Measurements from ENCODE around the gene LCE1B.

DNA sequence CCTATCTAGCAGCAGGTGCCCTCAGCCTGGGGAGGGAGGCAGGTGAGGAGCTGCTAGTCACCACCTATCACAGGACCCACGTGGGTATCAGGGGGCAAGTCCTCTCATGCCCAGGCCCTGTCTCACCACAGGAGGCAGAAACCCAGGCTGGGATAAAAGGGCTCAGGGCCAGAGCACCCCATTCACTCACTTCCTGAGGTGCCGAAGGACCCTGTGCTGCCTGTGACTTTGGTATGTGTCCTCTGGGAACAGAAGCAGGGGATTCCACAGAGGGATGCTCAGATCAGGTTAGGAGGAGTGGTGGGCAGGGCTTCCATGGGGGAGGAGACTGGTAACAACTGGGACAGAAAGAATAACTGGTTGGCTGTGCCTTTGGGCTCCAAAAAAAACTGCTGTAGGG is 25.7 kb upstream of the LCE1B start, which contains the start of gene LCE1E:
- TF ChIP-seq, protein P1, sequence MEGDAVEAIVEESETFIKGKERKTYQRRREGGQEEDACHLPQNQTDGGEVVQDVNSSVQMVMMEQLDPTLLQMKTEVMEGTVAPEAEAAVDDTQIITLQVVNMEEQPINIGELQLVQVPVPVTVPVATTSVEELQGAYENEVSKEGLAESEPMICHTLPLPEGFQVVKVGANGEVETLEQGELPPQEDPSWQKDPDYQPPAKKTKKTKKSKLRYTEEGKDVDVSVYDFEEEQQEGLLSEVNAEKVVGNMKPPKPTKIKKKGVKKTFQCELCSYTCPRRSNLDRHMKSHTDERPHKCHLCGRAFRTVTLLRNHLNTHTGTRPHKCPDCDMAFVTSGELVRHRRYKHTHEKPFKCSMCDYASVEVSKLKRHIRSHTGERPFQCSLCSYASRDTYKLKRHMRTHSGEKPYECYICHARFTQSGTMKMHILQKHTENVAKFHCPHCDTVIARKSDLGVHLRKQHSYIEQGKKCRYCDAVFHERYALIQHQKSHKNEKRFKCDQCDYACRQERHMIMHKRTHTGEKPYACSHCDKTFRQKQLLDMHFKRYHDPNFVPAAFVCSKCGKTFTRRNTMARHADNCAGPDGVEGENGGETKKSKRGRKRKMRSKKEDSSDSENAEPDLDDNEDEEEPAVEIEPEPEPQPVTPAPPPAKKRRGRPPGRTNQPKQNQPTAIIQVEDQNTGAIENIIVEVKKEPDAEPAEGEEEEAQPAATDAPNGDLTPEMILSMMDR (IDR thresholded peaks at IDR 0.05; ENCODE audit: low read length), result 0 out of 2 replicates have a peak, but pooled peaks have one; percentile 7
- TF ChIP-seq EZH2 (optimal IDR thresholded peaks at IDR 0.05; ENCODE audit: low read depth, low read length), result no peak
- no peak for TF ChIP-seq EZH2phosphoT487 (IDR thresholded peaks at IDR 0.05; ENCODE audit: low read length)

Measured in MM.1S (cell line).